Hepatocyte (in vitro differentiated cells): Measurements from ENCODE around the gene CFAP68. TPM values are rescaled to one million over a fixed set of nuclear protein-coding genes. Genes with fewer than 3 reads are reported as not detected.

Experiments
- DNase-seq: peaks from one replicate; pipeline ENCODE4 v3.0.0-alpha.2; 2016; ENCODE audit warnings: low spot score
- H2AFZ ChIP-seq: fragments of 200-600 bp; sonication (generic); 2 replicates; pipeline ENCODE4 v1.6.0; 2016; ENCODE audit warnings: antibody characterized with exemption, mild to moderate bottlenecking
- H3K27ac ChIP-seq: fragments of 200-600 bp; sonication (generic); 2 replicates; pipeline ENCODE4 v1.5.1; 2016; ENCODE audit warnings: mild to moderate bottlenecking
- H3K27me3 ChIP-seq: fragments of 200-600 bp; sonication (generic); 2 replicates; pipeline ENCODE4 v1.6.1; 2016
- H3K36me3 ChIP-seq: fragments of 200-600 bp; sonication (generic); replicated peaks from 2 replicates; pipeline ENCODE4 v1.5.1; 2016; ENCODE audit warnings: low read depth; ENCODE audit not compliant: insufficient read depth
- H3K4me1 ChIP-seq: fragments of 200-600 bp; sonication (generic); 2 replicates; pipeline ENCODE4 v1.5.1; 2016; ENCODE audit warnings: mild to moderate bottlenecking, moderate library complexity; ENCODE audit not compliant: insufficient read depth
- H3K4me2 ChIP-seq: fragments of 200-600 bp; sonication (generic); 2 replicates; pipeline ENCODE4 v1.6.0; 2016
- H3K4me3 ChIP-seq: fragments of 200-600 bp; sonication (generic); 2 replicates; pipeline ENCODE4 v1.5.1; 2016; ENCODE audit warnings: mild to moderate bottlenecking
- H3K79me2 ChIP-seq: fragments of 200-600 bp; sonication (generic); 2 replicates; pipeline ENCODE4 v1.6.0; 2017; ENCODE audit warnings: mild to moderate bottlenecking
- H3K9me2 ChIP-seq: fragments of 200-600 bp; sonication (generic); replicated peaks from 2 replicates; pipeline ENCODE4 v1.6.0; 2017; ENCODE audit warnings: mild to moderate bottlenecking; ENCODE audit not compliant: insufficient read depth
- H3K9me3 ChIP-seq: fragments of 200-600 bp; sonication (generic); 2 replicates; pipeline ENCODE4 v1.5.1; 2016; ENCODE audit warnings: low read depth, mild to moderate bottlenecking
- H4K20me1 ChIP-seq: fragments of 200-600 bp; sonication (generic); 2 replicates; pipeline ENCODE4 v1.6.0; 2016; ENCODE audit warnings: mild to moderate bottlenecking; ENCODE audit not compliant: insufficient read depth, poor library complexity, severe bottlenecking
- EZH2 ChIP-seq: fragments of 200-600 bp; sonication (generic); IDR thresholded peaks from 2 replicates; pipeline ENCODE4 v1.6.1; 2016; ENCODE audit warnings: antibody characterized with exemption, mild to moderate bottlenecking, borderline replicate concordance
- EZH2phosphoT487 ChIP-seq: fragments of 200-600 bp; sonication (generic); IDR thresholded peaks from one replicate; pipeline ENCODE4 v1.6.1; 2018; ENCODE audit warnings: antibody characterized with exemption, mild to moderate bottlenecking, low read depth, moderate library complexity; ENCODE audit not compliant: unreplicated experiment, severe bottlenecking
- WGBS: methylation state at CpG from one replicate; pipeline ENCODE4 v1.1.6; 2016; ENCODE audit warnings: low lambda C conversion rate; ENCODE audit errors: missing lambda C conversion rate; 5-methylcytosine and 5-hydroxymethylcytosine counted together
- polyA plus RNA-seq: library from polyadenylated mRNA; unstranded; fragments of >200 nt; fragmentation: Nextera tagmentation; extraction: Ambion mirVana; gene quantifications from 2 replicates; pipeline ENCODE4 v1.2.1, GENCODE V29; 2016
- total RNA-seq: library from RNA; depleted of rRNA; stranded (reverse); fragments of >200 nt; gene quantifications from 2 replicates; pipeline ENCODE4 v1.2.3, GENCODE V29; 2014
- TF ChIP-seq, protein P1 (sequence below): fragments of 200-600 bp; sonication (generic); IDR thresholded peaks from 2 replicates; pipeline ENCODE4 v1.5.1; 2016; ENCODE audit warnings: antibody characterized with exemption, mild to moderate bottlenecking; ENCODE audit not compliant: poor library complexity

Gene CFAP68
- total and polyA plus RNA-seq, 2 experiments from 2014 or later: 21.8 to 24.6 TPM

DNA sequence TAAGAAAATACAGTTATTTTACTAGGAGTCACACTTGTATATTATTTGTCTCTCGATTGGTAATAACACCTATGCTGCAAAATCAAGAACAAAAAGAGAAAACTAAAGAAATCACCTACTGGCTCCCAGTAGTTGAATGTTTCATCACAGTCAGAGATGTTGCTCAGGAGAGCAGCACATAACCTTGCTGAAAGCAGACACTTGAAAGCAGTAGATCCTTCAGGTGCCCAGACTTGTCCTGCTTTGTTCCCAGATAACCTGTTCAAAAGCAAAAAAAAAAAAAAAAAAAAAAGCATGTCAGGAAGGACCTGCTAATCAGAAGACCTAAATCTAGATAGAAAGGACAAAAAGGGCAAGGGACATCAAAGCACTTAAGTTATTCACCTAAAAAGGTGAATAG, 9.2 kb upstream of the CFAP68 start:
- Histone ChIP-seq H3K36me3 (no peaks in the 10 kb centered on the region), H3K27ac (peak overlapping the region; percentile 97), H3K4me2 (peak overlapping the region; percentile 86), H2AFZ (no peak overlapping the region), H3K9me2 (no peaks in the 10 kb centered on the region), H3K9me3 (no peaks in the 10 kb centered on the region), H3K4me3 (no peak overlapping the region), H3K4me1 (peaks cover 11% of the 10 kb centered on the region), H3K27me3 (no peaks in the 10 kb centered on the region), H3K79me2 (peaks cover 13% of the 10 kb centered on the region), H4K20me1 (no peaks in the 10 kb centered on the region)
- TF ChIP-seq EZH2 (no peak), EZH2phosphoT487 (no peak)
- TF ChIP-seq, protein P1, sequence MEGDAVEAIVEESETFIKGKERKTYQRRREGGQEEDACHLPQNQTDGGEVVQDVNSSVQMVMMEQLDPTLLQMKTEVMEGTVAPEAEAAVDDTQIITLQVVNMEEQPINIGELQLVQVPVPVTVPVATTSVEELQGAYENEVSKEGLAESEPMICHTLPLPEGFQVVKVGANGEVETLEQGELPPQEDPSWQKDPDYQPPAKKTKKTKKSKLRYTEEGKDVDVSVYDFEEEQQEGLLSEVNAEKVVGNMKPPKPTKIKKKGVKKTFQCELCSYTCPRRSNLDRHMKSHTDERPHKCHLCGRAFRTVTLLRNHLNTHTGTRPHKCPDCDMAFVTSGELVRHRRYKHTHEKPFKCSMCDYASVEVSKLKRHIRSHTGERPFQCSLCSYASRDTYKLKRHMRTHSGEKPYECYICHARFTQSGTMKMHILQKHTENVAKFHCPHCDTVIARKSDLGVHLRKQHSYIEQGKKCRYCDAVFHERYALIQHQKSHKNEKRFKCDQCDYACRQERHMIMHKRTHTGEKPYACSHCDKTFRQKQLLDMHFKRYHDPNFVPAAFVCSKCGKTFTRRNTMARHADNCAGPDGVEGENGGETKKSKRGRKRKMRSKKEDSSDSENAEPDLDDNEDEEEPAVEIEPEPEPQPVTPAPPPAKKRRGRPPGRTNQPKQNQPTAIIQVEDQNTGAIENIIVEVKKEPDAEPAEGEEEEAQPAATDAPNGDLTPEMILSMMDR: no peak
- DNase-seq: no peak
- 95% methylated on average over 1 of the region's 1 CpG for WGBS

DNA sequence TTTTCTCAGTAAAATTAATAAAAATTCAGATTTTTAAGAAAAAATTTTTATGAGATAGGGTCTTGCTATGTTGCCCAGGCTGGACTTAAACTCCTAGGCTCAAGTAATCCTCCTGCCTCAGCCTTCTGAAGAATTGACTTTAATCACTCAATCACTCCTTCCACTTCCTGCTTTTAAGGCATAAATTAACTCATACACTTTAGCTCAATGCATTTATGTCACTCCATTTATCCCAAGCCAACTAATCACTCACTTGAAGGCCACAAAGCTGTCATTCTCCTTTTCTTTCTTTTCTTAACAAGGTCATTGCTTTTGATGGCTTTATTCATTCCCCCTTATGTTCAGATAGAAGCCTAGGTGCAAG, 8.8 kb upstream of the CFAP68 start:
- Histone ChIP-seq H3K9me2 (no peaks in the 10 kb centered on the region), H3K9me3 (no peaks in the 10 kb centered on the region), H4K20me1 (no peaks in the 10 kb centered on the region), H3K27ac (peak overlapping the region; percentile 97), H3K79me2 (peaks cover 13% of the 10 kb centered on the region), H3K4me2 (peak overlapping the region; percentile 86), H3K4me1 (peaks cover 11% of the 10 kb centered on the region), H3K36me3 (no peaks in the 10 kb centered on the region), H3K4me3 (peak overlapping the region; percentile 98), H3K27me3 (no peaks in the 10 kb centered on the region), H2AFZ (peak overlapping the region; percentile 96)
- TF ChIP-seq, protein P1: no peak
- TF ChIP-seq EZH2 (no peak), EZH2phosphoT487 (no peak)
- no peak for DNase-seq

DNA sequence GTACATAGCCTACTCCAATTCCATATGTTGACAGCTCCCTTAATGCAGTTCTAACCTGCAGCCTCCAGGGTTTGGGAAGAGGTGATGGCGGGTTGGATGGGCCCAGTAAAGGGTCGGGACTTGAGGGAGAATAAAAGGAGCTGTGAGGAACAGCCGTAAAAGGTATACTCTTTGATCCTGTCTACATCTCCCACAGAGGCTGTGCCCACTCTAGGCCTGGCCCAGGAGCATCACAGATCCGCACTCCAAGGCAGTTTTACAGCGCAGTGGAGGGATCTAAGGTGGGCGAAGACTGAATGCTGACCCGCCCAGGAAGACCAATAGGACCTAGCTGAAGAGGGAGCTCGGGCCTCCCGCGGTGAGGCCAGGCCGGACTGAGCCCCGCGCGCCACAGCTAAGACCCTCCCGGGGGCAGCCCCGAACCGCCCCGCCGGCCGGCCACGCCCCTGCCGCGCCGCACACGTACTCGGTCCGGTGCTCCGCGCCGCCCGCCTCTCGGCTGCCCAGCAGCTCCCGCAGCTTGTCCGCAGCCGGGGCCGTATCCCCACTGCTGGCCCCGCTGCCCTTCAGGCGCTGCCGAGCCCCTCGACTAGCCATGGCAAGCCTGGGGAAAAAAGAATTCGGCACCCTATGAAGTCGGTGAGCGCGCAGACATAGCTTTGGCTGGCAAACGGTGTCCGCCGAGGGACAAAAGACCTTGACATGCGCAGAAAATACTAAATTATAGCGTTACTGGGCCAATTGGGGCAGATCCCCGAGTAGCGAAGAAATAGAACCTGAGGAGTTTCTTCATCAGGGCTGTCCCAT, 8.3 kb upstream of the CFAP68 start, which contains the start of gene ALG9:
Gene ALG9, minus strand, starts transcription at position 696 of the 807 bp plus-strand sequence. Its CDS starts 99 bp downstream, at position 597.
- WGBS: 1% methylated on average over 45 of the region's 51 CpGs
- peaks cover 13% of the 10 kb centered on the region for H3K79me2 ChIP-seq

More for the DNA sequence above, 8.3 kb upstream of the CFAP68 start, which contains the start of gene ALG9:
- no peaks in the 10 kb centered on the region for H3K9me2 ChIP-seq
- no peaks in the 10 kb centered on the region for H3K27me3 ChIP-seq
- peaks cover 11% of the 10 kb centered on the region for H3K4me1 ChIP-seq
- TF ChIP-seq, protein P1: peak; percentile 22
- TF ChIP-seq EZH2: no peak
- no peaks in the 10 kb centered on the region for H3K36me3 ChIP-seq
- peak within 1 kb of the TSS; percentile 97 for H3K27ac ChIP-seq
- H3K9me3 ChIP-seq: no peaks in the 10 kb centered on the region
- peak; percentile 84 for DNase-seq
- H3K4me2 ChIP-seq: peak within 1 kb of the TSS; percentile 86
- peak within 1 kb of the TSS; percentile 96 for H2AFZ ChIP-seq
- H4K20me1 ChIP-seq: no peaks in the 10 kb centered on the region
- peak within 1 kb of the TSS; percentile 98 for H3K4me3 ChIP-seq
